CD4-positive, alpha-beta T cell treated with Interleukin-6 for 4 hours (primary cell): Measurements from ENCODE around the gene DAB2IP.

Experiments used
- DNase-seq: peaks from one replicate; pipeline ENCODE4 v3.0.0-alpha.2; 2020; ENCODE audit warnings: mixed read lengths

DAB2IP gene

GRCh38 chr9:121707477-121708424 lies 56.3 kb downstream of the DAB2IP start:
- DNase-seq, result no peak

DNA sequence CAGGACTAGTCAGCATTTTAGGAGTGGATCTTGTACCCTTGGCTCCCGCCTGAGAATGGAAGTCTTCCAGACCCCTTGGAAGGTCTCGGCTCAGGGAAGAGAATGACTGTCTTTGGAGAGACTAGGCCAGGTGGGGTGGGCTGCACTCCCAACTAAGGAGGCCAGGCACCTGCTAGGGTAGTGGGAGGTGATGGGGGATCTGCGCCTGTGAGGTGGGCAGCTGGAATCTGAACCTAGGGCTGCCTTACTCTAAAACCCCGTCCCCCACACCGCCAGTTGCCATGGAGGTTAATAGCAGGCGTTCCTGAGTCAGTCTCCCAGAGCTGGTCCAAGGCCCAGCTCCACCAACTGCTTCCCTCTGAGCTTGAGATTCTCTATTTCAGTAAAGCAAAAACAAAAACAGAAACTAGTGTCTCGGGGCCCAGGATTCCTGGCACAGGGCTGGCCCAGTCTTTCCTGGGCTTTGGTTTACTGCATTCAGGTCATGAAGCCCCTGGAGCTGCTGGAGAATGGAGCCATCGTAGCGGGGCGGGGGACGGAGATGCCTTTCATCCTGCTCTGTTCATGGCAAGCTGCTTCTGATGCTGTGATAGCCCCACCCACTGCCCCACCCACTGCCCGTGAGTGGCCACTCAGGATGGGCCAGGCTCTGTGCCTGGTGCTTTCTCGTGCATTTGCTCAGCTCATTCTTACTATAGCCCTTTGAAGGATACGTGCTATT lies 57.5 kb downstream of the DAB2IP start:
- no peak for DNase-seq

GRCh38 chr9:121709798-121710197 lies 58.4 kb downstream of the DAB2IP start:
- DNase-seq, result no peak

GRCh38 chr9:121711281-121711680 lies 59.8 kb downstream of the DAB2IP start:
- DNase-seq, result no peak

- no peak for DNase-seq
Measured at GRCh38 chr9:121711797-121712196, 60.4 kb downstream of the DAB2IP start.

DNA sequence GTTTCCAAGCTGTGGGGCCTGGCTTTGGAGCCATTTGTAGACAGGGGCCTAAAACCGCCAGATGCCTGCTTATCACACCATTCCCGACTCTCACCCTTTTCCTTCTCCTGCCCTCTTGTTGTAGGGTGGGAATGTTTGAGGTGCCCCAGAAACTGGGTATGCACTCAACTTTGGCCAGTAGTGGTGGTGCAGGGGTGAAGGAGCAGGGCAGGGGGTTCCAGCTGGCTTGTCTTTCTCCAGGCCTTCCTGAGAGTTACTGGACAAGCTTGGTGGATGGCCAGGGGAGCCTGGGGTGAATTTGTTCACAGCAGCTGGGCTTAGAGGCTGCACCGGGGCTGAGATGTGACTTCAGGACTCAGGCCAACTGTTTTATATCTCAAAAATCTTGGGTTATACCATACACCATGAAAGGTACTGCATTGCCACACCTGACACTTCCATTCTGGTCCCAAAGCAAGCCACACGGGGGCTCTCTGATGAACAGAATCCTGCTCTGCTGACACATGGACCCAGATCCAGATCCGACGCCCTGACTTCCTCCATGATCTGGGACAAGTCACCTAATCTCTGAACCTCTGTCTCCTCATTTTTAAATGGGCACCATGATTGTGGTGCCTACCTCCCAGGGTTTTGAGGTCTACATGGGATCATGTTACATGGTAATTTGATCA lies 62.1 kb downstream of the DAB2IP start:
- no peak for DNase-seq

DNA sequence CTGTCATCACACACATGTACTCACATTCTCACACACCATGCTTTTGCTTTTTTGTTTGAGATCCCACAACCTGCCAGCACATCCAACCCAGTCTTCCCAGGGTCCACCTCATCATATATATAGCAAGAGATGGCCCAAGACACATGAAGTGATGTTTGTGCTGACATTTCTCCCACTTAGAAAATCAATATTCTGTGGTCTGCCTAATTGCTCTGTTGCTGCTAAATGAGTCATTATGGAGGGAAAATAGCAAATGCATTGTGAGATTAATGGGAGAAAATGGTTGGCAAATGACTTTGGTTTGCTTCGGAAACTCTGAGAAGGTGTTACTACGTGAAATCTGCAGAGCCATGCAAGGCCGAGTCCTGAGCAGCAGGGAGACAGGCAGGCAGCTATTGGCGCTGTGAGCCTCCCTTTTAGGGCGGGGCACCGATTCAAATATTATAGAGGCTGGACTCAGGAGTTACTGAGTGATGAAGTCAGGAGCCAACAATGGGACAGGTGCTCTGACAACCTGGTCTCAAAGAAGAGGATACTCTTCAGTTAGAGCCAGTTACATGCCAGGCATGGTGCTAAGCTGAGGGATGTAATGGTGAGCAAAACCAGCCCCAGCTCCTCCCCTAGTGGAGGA lies 62.8 kb downstream of the DAB2IP start:
- no peak for DNase-seq

DNA sequence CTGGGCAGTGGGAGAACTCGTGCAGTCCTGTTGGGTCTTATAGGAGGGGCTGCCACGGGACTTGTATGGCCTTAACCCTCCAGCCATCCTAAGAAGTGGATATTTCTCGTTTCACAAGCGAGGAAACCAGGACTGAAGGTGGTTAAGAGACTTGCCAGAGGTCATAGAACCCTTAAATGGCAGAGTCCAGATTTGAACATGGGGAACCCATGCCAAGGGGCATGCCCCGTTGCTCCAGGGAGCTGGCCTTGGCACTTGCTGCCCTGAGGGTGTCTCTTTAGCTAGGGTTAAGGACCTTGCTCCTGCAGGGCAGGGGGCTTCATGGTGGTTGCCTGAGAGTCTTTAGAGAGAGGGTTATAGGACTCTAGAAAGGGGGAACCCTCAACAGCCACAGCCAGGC lies 63.4 kb downstream of the DAB2IP start:
- DNase-seq, result no peak

DNA sequence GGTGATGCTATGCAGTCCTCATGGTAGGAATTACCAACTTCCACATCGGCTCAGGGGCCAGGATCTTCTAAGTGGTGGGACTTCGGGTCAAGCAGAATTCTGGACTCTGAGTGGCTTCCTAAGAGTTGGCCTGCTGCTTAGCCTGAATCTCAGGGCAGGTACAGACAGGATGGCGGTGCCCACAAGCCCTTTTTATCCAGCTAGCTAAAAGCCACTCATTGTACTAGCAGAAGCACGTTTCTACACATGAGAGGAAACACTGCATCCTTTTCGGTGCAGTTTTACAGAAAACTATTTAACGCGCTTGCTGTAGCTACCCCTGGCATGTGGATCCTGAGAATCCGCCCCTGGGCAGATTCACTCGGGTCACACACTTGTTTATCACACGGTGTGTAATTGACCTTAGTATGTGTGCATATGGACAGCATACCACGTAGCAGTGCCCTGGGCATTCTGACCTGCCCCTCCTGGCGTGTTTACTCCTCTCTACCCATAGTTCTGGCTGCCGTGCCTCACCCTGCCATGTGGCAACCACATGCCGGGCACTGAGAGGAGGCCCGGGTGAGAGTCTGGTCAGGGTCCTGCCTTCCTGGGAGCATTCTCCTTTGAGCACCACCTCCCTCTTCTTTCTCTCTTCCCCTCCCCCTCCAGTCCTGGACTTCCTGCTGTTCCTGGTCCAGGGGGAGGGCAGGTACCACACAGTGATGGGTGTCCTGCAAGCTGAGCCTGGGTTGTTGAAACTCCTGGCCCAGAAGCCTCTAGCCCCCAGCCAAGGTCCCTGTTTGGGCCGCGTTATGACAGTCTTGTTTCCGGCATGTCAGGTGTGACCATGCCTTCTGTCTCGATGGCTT lies 65.9 kb downstream of the DAB2IP start:
- DNase-seq, result no peak

DNA sequence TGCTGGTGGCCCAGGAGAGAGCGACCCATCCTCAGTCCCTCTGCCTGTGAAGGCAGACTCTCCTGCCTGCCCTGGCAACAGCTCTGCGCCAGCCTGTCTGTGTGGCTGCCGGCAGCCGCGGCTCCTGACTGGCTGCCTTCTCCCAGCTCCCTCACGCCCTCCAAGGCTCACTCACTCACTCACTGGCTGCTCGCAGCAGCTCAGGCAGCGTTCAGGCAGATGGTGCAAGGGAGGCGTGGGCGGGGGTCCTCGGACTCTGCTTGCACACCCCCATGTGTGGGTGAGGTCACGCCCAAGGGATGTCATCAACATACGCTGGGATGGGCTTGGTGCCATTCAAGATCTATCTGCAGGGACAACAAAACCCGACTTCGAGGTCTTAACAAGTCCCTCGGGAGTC lies 66.7 kb downstream of the DAB2IP start:
- no peak for DNase-seq

- DNase-seq, result no peak
Measured at GRCh38 chr9:121718501-121718900, 67.1 kb downstream of the DAB2IP start.

- no peak for DNase-seq
Measured at GRCh38 chr9:121720311-121721057, 69.0 kb downstream of the DAB2IP start.

- no peak for DNase-seq
Measured at GRCh38 chr9:121721058-121721350, 69.6 kb downstream of the DAB2IP start.

DNA sequence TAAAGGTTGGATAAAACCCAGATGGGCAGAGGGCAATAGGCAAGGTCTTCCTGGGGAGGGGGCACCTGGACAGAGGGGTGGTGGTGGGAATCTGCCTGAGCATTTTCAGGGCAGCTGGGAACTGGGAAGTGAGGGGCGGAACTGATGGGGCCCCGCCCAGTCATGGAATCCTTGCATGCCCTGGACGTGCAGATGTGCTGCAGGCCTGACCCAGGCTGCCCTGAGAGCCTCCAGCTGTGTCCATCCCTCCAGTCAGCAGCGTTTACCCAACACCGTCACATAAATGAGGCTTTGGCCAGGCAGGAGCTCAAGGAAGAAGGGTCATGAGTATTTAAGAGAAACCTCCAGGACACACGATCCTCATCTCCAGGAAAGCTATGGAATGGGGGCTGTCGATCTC lies 70.3 kb downstream of the DAB2IP start:
- DNase-seq, result no peak

GRCh38 chr9:121725008-121725775 lies 73.8 kb downstream of the DAB2IP start:
- DNase-seq, result no peak

- no peak for DNase-seq
Measured at GRCh38 chr9:121727295-121728020, 76.0 kb downstream of the DAB2IP start.

GRCh38 chr9:121728916-121729315 lies 77.5 kb downstream of the DAB2IP start:
- no peak for DNase-seq

GRCh38 chr9:121729769-121730562 lies 78.5 kb downstream of the DAB2IP start:
- no peak for DNase-seq

GRCh38 chr9:121731090-121731489 lies 79.7 kb downstream of the DAB2IP start:
- DNase-seq, result no peak
